Measurements from ENCODE around the gene CNIH2.

Gene CNIH2

GRCh38 chr11:66278363-66279091, 552 bp downstream of the CNIH2 start:
- H3K4me3 ChIP-seq (ENCODE audit: low read depth in 1 of 2, low read length in 2 of 2) = no peak overlapping the region
- H3K4me1 ChIP-seq (ENCODE audit: control insufficient read depth in 1 of 2, insufficient read depth in 2 of 2, low read length in 2 of 2) = peaks cover 0 to 26% of the 10 kb centered on the region in 2 donors
- no peak overlapping the region for H3K27ac ChIP-seq (ENCODE audit: low read length)
- no peaks in the 10 kb centered on the region for H3K27me3 ChIP-seq (ENCODE audit: low read depth, low read length)
- H3K36me3 ChIP-seq (ENCODE audit: control insufficient read depth in 1 of 2, insufficient read depth in 2 of 2, low read length in 2 of 2) = peaks cover 18 to 30% of the 10 kb centered on the region in 2 donors
- H3K9me3 ChIP-seq (ENCODE audit: control insufficient read depth in 1 of 2, low read length in 2 of 2) = no peaks in the 10 kb centered on the region

- Histone ChIP-seq H3K27me3 (ENCODE audit: low read depth, low read length) (no peaks in the 10 kb centered on the region), H3K4me3 (ENCODE audit: low read depth in 1 of 2, low read length in 2 of 2) (no peak overlapping the region), H3K36me3 (ENCODE audit: control insufficient read depth in 1 of 2, insufficient read depth in 2 of 2, low read length in 2 of 2) (peaks cover 11 to 26% of the 10 kb centered on the region in 2 donors), H3K27ac (ENCODE audit: low read length) (no peak overlapping the region), H3K9me3 (ENCODE audit: control insufficient read depth in 1 of 2, low read length in 2 of 2) (no peaks in the 10 kb centered on the region), H3K4me1 (ENCODE audit: control insufficient read depth in 1 of 2, insufficient read depth in 2 of 2, low read length in 2 of 2) (peaks cover 0 to 26% of the 10 kb centered on the region in 2 donors)
Measured at GRCh38 chr11:66279092-66279734, 1.2 kb downstream of the CNIH2 start.

DNA sequence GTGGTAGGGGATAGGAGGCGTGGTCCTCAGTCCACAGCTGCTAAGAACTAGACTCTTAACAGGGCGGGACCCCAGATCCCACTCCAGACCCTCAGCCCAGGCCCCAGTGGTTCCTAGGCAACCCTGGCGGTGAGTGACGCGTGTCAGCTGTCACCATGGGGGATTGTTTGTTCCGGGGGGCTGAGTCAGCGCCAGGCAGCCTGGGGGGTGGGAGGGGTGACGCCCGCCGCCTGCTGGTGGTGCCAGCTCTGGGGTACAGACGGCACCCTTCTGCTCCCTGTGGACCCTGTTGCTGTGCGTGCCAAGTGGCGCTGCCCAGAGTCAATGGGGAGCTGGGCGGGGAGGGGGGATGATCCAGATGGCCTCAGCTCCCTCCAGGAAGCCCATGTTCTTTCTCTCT, 2.5 kb downstream of the CNIH2 start:
- no peaks in the 10 kb centered on the region for H3K9me3 ChIP-seq (ENCODE audit: control insufficient read depth in 1 of 2, low read length in 2 of 2)
- H3K4me3 ChIP-seq (ENCODE audit: low read depth in 1 of 2, low read length in 2 of 2) = no peak overlapping the region
- H3K4me1 ChIP-seq (ENCODE audit: control insufficient read depth in 1 of 2, insufficient read depth in 2 of 2, low read length in 2 of 2) = peaks cover 0 to 26% of the 10 kb centered on the region in 2 donors
- no peak overlapping the region for H3K27ac ChIP-seq (ENCODE audit: low read length)
- H3K27me3 ChIP-seq (ENCODE audit: low read depth, low read length) = no peaks in the 10 kb centered on the region
- peaks cover 4 to 22% of the 10 kb centered on the region in 2 donors for H3K36me3 ChIP-seq (ENCODE audit: control insufficient read depth in 1 of 2, insufficient read depth in 2 of 2, low read length in 2 of 2)

DNA sequence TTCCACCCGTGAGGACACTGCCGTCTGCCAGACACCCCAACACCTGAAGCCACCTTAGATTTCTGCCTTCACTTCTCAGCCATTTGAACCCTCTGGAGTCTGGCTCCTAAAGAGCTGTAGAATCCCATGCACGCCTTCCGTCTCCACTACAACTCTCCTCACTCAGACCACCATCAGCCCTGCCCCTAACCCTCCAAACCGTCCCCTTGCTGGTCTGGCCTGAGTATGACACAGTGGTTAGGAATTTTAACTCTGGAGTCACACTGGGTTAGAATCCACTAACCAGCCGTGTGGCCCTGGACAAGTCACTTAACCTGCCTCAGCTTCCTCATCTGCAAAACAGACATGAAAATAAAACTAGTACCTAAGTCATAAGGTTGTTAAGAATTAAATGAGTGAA, 3.0 kb downstream of the CNIH2 start:
- no peak overlapping the region for H3K4me3 ChIP-seq (ENCODE audit: low read depth in 1 of 2, low read length in 2 of 2)
- no peak overlapping the region for H3K27ac ChIP-seq (ENCODE audit: low read length)
- peaks cover 7 to 16% of the 10 kb centered on the region in 2 donors for H3K36me3 ChIP-seq (ENCODE audit: control insufficient read depth in 1 of 2, insufficient read depth in 2 of 2, low read length in 2 of 2)
- peaks cover 0 to 26% of the 10 kb centered on the region in 2 donors for H3K4me1 ChIP-seq (ENCODE audit: control insufficient read depth in 1 of 2, insufficient read depth in 2 of 2, low read length in 2 of 2)
- no peaks in the 10 kb centered on the region for H3K27me3 ChIP-seq (ENCODE audit: low read depth, low read length)
- no peaks in the 10 kb centered on the region for H3K9me3 ChIP-seq (ENCODE audit: control insufficient read depth in 1 of 2, low read length in 2 of 2)

GRCh38 chr11:66281776-66282467, 3.9 kb downstream of the CNIH2 start:
- Histone ChIP-seq H3K27ac (ENCODE audit: low read length) (no peak overlapping the region), H3K9me3 (ENCODE audit: control insufficient read depth in 1 of 2, low read length in 2 of 2) (no peaks in the 10 kb centered on the region), H3K4me3 (ENCODE audit: low read depth in 1 of 2, low read length in 2 of 2) (no peak overlapping the region), H3K27me3 (ENCODE audit: low read depth, low read length) (no peaks in the 10 kb centered on the region), H3K4me1 (ENCODE audit: control insufficient read depth in 1 of 2, insufficient read depth in 2 of 2, low read length in 2 of 2) (peaks cover 0 to 27% of the 10 kb centered on the region in 2 donors), H3K36me3 (ENCODE audit: control insufficient read depth in 1 of 2, insufficient read depth in 2 of 2, low read length in 2 of 2) (peaks cover 7 to 11% of the 10 kb centered on the region in 2 donors)

- no peaks in the 10 kb centered on the region for H3K9me3 ChIP-seq (ENCODE audit: control insufficient read depth in 1 of 2, low read length in 2 of 2)
- peaks cover 0 to 32% of the 10 kb centered on the region in 2 donors for H3K4me1 ChIP-seq (ENCODE audit: control insufficient read depth in 1 of 2, insufficient read depth in 2 of 2, low read length in 2 of 2)
- H3K27ac ChIP-seq (ENCODE audit: low read length) = no peak overlapping the region
- H3K27me3 ChIP-seq (ENCODE audit: low read depth, low read length) = no peaks in the 10 kb centered on the region
- peaks cover 7 to 11% of the 10 kb centered on the region in 2 donors for H3K36me3 ChIP-seq (ENCODE audit: control insufficient read depth in 1 of 2, insufficient read depth in 2 of 2, low read length in 2 of 2)
- no peak overlapping the region for H3K4me3 ChIP-seq (ENCODE audit: low read depth in 1 of 2, low read length in 2 of 2)
Measured at GRCh38 chr11:66282468-66283455, 4.8 kb downstream of the CNIH2 start.

- Histone ChIP-seq H3K27ac (ENCODE audit: low read length) (no peak overlapping the region), H3K4me1 (ENCODE audit: control insufficient read depth in 1 of 2, insufficient read depth in 2 of 2, low read length in 2 of 2) (peaks cover 7 to 37% of the 10 kb centered on the region in 2 donors), H3K36me3 (ENCODE audit: control insufficient read depth in 1 of 2, insufficient read depth in 2 of 2, low read length in 2 of 2) (peaks cover 7 to 12% of the 10 kb centered on the region in 2 donors), H3K27me3 (ENCODE audit: low read depth, low read length) (no peaks in the 10 kb centered on the region), H3K4me3 (ENCODE audit: low read depth in 1 of 2, low read length in 2 of 2) (no peak overlapping the region), H3K9me3 (ENCODE audit: control insufficient read depth in 1 of 2, low read length in 2 of 2) (no peaks in the 10 kb centered on the region)
Measured at GRCh38 chr11:66283461-66284105, 5.6 kb downstream of the CNIH2 start.

GRCh38 chr11:66284526-66285078, 6.6 kb downstream of the CNIH2 start:
- Histone ChIP-seq H3K4me3 (ENCODE audit: low read depth in 1 of 2, low read length in 2 of 2) (no peak overlapping the region), H3K27ac (ENCODE audit: low read length) (no peak overlapping the region), H3K9me3 (ENCODE audit: control insufficient read depth in 1 of 2, low read length in 2 of 2) (no peaks in the 10 kb centered on the region), H3K27me3 (ENCODE audit: low read depth, low read length) (no peaks in the 10 kb centered on the region), H3K36me3 (ENCODE audit: control insufficient read depth in 1 of 2, insufficient read depth in 2 of 2, low read length in 2 of 2) (peaks cover 7 to 17% of the 10 kb centered on the region in 2 donors), H3K4me1 (ENCODE audit: control insufficient read depth in 1 of 2, insufficient read depth in 2 of 2, low read length in 2 of 2) (peaks cover 7 to 35% of the 10 kb centered on the region in 2 donors)

DNA sequence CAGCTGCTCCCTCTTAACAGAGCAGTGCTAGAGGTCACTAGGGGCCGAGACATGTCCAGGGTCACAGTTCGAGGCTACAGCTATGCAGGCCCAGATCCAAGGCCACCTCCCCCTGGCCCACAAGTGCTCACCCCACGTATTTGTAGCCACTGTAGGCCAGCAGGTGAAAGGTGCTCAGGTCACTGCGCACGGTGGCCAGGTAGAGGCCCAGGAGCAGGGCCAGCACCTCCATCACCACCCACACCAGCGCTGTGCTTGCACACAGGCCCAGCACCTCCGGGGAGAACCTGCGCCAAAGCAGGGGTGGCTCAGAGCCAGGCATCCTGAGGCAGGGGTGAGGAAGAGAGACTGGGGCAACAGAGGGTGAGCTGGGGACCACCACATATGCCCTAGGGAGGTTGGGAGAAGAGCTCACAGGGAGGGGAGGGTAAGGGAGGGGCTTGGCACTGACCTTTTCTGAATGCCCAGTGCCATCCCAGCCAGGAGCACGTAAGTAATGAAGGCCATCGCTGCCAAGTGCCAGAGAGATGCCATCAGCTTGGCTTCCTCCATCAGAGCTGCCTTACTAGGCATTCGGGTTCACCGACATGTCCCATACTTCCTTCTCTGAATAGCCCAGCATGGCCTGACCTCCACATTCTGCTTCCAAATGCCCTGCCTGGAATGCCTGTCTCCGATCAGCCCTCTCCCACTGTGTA, 7.4 kb downstream of the CNIH2 start:
- Histone ChIP-seq H3K9me3 (ENCODE audit: control insufficient read depth in 1 of 2, low read length in 2 of 2) (no peaks in the 10 kb centered on the region), H3K4me1 (ENCODE audit: control insufficient read depth in 1 of 2, insufficient read depth in 2 of 2, low read length in 2 of 2) (peaks cover 12 to 41% of the 10 kb centered on the region in 2 donors), H3K27me3 (ENCODE audit: low read depth, low read length) (no peaks in the 10 kb centered on the region), H3K27ac (ENCODE audit: low read length) (no peak overlapping the region), H3K36me3 (ENCODE audit: control insufficient read depth in 1 of 2, insufficient read depth in 2 of 2, low read length in 2 of 2) (peaks cover 7 to 17% of the 10 kb centered on the region in 2 donors), H3K4me3 (ENCODE audit: low read depth in 1 of 2, low read length in 2 of 2) (no peak overlapping the region)

GRCh38 chr11:66286699-66287098, 8.7 kb downstream of the CNIH2 start:
- H3K27ac ChIP-seq (ENCODE audit: low read length) = no peak overlapping the region
- H3K4me1 ChIP-seq (ENCODE audit: control insufficient read depth in 1 of 2, insufficient read depth in 2 of 2, low read length in 2 of 2) = peaks cover 12 to 41% of the 10 kb centered on the region in 2 donors
- H3K4me3 ChIP-seq (ENCODE audit: low read depth in 1 of 2, low read length in 2 of 2) = no peak overlapping the region
- H3K9me3 ChIP-seq (ENCODE audit: control insufficient read depth in 1 of 2, low read length in 2 of 2) = no peaks in the 10 kb centered on the region
- peaks cover 7 to 17% of the 10 kb centered on the region in 2 donors for H3K36me3 ChIP-seq (ENCODE audit: control insufficient read depth in 1 of 2, insufficient read depth in 2 of 2, low read length in 2 of 2)
- peaks cover 6% of the 10 kb centered on the region for H3K27me3 ChIP-seq (ENCODE audit: low read depth, low read length)

All from muscle layer of duodenum (tissue), 2 donors.